Epithelial cell of esophagus (primary cell): ENCODE measurements around the gene ETFA.

Source experiments
- DNase-seq: peaks from one replicate; pipeline ENCODE4 v3.0.0; 2010; ENCODE audit warnings: low read depth
- H3K4me3 ChIP-seq: 2 replicates; pipeline ENCODE4 v1.5.1; 2011; ENCODE audit warnings: mild to moderate bottlenecking, low read length, control low read depth
- CTCF ChIP-seq: IDR thresholded peaks from 2 replicates; pipeline ENCODE4 v1.5.1; 2011; ENCODE audit warnings: low read depth, mild to moderate bottlenecking, low read length, control low read depth, inconsistent platforms; ENCODE audit not compliant: insufficient read depth; ENCODE audit errors: missing control alignments

Gene ETFA

GRCh38 chr15:76340198-76340802 lies 29.0 kb upstream of the ETFA start:
- no peak for TF ChIP-seq CTCF
- H3K4me3 ChIP-seq: no peak overlapping the region
- DNase-seq: no peak

- no peak for DNase-seq
- H3K4me3 ChIP-seq: no peak overlapping the region
- TF ChIP-seq CTCF: no peak
Measured at GRCh38 chr15:76339305-76340197, 28.3 kb upstream of the ETFA start.

GRCh38 chr15:76338486-76339304 lies 27.4 kb upstream of the ETFA start:
- DNase-seq: no peak
- no peak overlapping the region for H3K4me3 ChIP-seq
- no peak for TF ChIP-seq CTCF

DNA sequence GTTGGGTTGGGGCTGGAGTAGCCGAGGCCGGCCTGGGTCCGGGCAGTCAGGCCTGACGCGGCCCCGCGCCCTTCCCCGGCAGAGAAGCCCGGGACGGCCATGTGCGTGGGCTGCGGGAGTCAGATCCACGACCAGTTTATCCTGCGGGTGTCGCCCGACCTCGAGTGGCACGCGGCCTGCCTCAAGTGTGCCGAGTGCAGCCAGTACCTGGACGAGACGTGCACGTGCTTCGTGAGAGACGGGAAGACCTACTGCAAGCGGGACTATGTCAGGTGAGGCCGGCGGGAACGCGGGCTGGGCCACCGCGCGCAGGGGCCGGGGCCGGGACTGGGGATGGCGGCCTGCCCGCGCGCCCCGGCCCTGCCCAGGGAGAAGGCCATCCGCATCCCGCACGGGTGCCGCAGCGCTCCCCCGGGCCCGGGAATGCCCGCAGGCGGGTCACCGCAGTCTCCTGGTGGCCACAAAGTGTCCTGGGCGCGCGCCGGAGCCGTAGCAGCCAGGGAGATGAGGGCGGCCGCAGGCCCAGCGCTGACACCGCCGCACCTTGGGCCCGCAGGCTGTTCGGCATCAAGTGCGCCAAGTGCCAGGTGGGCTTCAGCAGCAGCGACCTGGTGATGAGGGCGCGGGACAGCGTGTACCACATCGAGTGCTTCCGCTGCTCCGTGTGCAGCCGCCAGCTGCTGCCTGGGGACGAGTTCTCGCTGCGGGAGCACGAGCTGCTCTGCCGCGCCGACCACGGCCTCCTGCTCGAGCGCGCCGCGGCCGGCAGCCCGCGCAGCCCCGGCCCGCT lies 26.6 kb upstream of the ETFA start:
- no peak overlapping the region for H3K4me3 ChIP-seq

GRCh38 chr15:76337059-76337695 lies 25.9 kb upstream of the ETFA start:
- H3K4me3 ChIP-seq: no peak overlapping the region
- peak; percentile 51 for DNase-seq
- TF ChIP-seq CTCF: no peak

More for the DNA sequence above, 26.6 kb upstream of the ETFA start:
- DNase-seq: no peak
- no peak for TF ChIP-seq CTCF
